ENCODE measurements around the gene DDR2.

- TF ChIP-seq EZH2phosphoT487 (IDR thresholded peaks at IDR 0.05; ENCODE audit: insufficient read depth, low read depth) (no peak), EZH2 (IDR thresholded peaks at IDR 0.05; ENCODE audit: insufficient read depth, poor library complexity, severe bottlenecking) (no peak)
These were observed 69.0 kb downstream of the DDR2 start for GRCh38 chr1:162701286-162701685.
